MM.1S (cell line): Measurements from ENCODE around the gene SRSF7.
"Not testable (repeated sequence)": the region's sequence is repeated elsewhere in the genome, so short reads cannot be mapped to it uniquely, and the experiment has no call there.

Source experiments
- CTCF ChIP-seq: fragments of 300-600 bp; sonication (generic); IDR thresholded peaks from 2 replicates; pipeline ENCODE4 v1.5.1; 2016; ENCODE audit warnings: antibody characterized with exemption, low read length, mixed read lengths
- EZH2 ChIP-seq: fragments of 300-600 bp; sonication (generic); optimal IDR thresholded peaks from 2 replicates; pipeline ENCODE3; 2017; ENCODE audit warnings: low read depth, mild to moderate bottlenecking, antibody characterized with exemption, low read length, mixed read lengths
- EZH2phosphoT487 ChIP-seq: fragments of 300-600 bp; sonication (generic); IDR thresholded peaks from 2 replicates; pipeline ENCODE4 v1.6.1; 2018; ENCODE audit warnings: antibody characterized with exemption, low read length

GRCh38 chr2:38737000-38737698 lies 14.0 kb downstream of the SRSF7 start:
- TF ChIP-seq CTCF, EZH2, EZH2phosphoT487: not testable (repeated sequence)
